H1 (cell line): ENCODE results near the gene PDPK1. TPM values are rescaled to one million over a fixed set of nuclear protein-coding genes. Genes with fewer than 3 reads are reported as not detected.

Experiments
- CTCF ChIA-PET: fragments of 300-600 bp; sonication (Branson Sonifier 250); formaldehyde crosslinking; loops from one replicate; lab custom pipeline; 2021; ENCODE audit not compliant: partially characterized antibody; lab: Charles Lee
- POLR2A ChIA-PET: fragments of 300-600 bp; sonication (Branson Sonifier 250); formaldehyde crosslinking; loops from one replicate; lab custom pipeline; 2021; ENCODE audit warnings: inconsistent platforms; ENCODE audit not compliant: partially characterized antibody; lab: Charles Lee
- DNase-seq, 2 experiments: peaks; one replicate each; pipeline versions ENCODE4 v3.0.0 to v3.0.0-alpha.2; 2010 to 2022; ENCODE audit warnings: low spot score in 2 of 2, low read depth in 1 of 2, mixed read lengths in 1 of 2
- FAIRE-seq: peaks from 2 replicates; lab custom pipeline; 2011; peaks lifted over from hg19 to GRCh38; lab: Jason Lieb, UNC
- H2AFZ ChIP-seq: 2 replicates; pipeline ENCODE4 v1.8.1; 2012; ENCODE audit warnings: low read length, inconsistent platforms
- H2AK5ac ChIP-seq: 2 replicates; pipeline ENCODE4 v1.6.1; 2013; ENCODE audit warnings: low read depth, low read length
- H2BK120ac ChIP-seq: replicated peaks from 2 replicates; pipeline ENCODE3; 2013; ENCODE audit warnings: low read depth, low read length, inconsistent platforms
- H2BK12ac ChIP-seq: 2 replicates; pipeline ENCODE4 v1.6.1; 2013; ENCODE audit warnings: low read depth, low read length
- H2BK15ac ChIP-seq: 2 replicates; pipeline ENCODE4 v1.6.1; 2013; ENCODE audit warnings: low read length
- H2BK20ac ChIP-seq: 2 replicates; pipeline ENCODE4 v1.6.1; 2013; ENCODE audit warnings: low read length
- H2BK5ac ChIP-seq: 2 replicates; pipeline ENCODE4 v1.6.1; 2013; ENCODE audit warnings: low read depth, low read length
- H3K14ac ChIP-seq: 2 replicates; pipeline ENCODE4 v1.6.1; 2013; ENCODE audit warnings: inconsistent platforms; ENCODE audit not compliant: insufficient read length
- H3K18ac ChIP-seq: 2 replicates; pipeline ENCODE4 v1.6.1; 2013; ENCODE audit warnings: low read length; ENCODE audit errors: extremely low read depth
- H3K23ac ChIP-seq: 2 replicates; pipeline ENCODE4 v1.6.1; 2013; ENCODE audit warnings: inconsistent platforms; ENCODE audit not compliant: insufficient read length
- H3K23me2 ChIP-seq: 2 replicates; pipeline ENCODE4 v1.6.1; 2013; ENCODE audit warnings: low read depth, low read length
- H3K27ac ChIP-seq: 2 replicates; pipeline ENCODE4 v1.6.1; 2011; ENCODE audit warnings: low read depth, low read length, inconsistent platforms
- H3K27me3 ChIP-seq, 4 experiments: replicated peaks in 1 of 4; 1 replicate in 1 of 4; 2 replicates in 3 of 4; pipeline versions ENCODE4 v1.6.1 to v1.8.1; 2011 to 2013; ENCODE audit warnings: low read length in 3 of 4, mild to moderate bottlenecking in 3 of 4, inconsistent platforms in 2 of 4, mixed read lengths in 2 of 4, moderate library complexity in 1 of 4; ENCODE audit not compliant: control insufficient read depth in 3 of 4, insufficient read depth in 3 of 4; ENCODE audit errors: extremely low read depth in 1 of 4
- H3K36me3 ChIP-seq, 4 experiments: 2 replicates each; pipeline versions ENCODE4 v1.6.1 to v1.8.1; 2011 to 2013; ENCODE audit warnings: mild to moderate bottlenecking in 4 of 4, low read length in 3 of 4, moderate library complexity in 2 of 4, control low read depth in 1 of 4, inconsistent platforms in 1 of 4; ENCODE audit not compliant: insufficient read depth in 4 of 4, control insufficient read depth in 2 of 4
- H3K4ac ChIP-seq: replicated peaks from 2 replicates; pipeline ENCODE3; 2013; ENCODE audit warnings: low read length, low read depth, mixed read lengths, inconsistent platforms; ENCODE audit not compliant: insufficient read length
- H3K4me1 ChIP-seq, 4 experiments: replicated peaks in 1 of 4; 1 replicate in 1 of 4; 2 replicates in 3 of 4; pipeline versions ENCODE4 v1.6.1 to v1.8.1; 2011 to 2013; ENCODE audit warnings: low read length in 3 of 4, inconsistent platforms in 2 of 4, mixed read lengths in 1 of 4; ENCODE audit not compliant: insufficient read depth in 4 of 4, control insufficient read depth in 3 of 4
- H3K4me2 ChIP-seq, 2 experiments: 2 replicates each; pipeline versions ENCODE4 v1.6.1 to v1.8.1; 2011 to 2013; ENCODE audit warnings: low read depth in 2 of 2, low read length in 2 of 2, control low read depth in 1 of 2, inconsistent platforms in 1 of 2, mild to moderate bottlenecking in 1 of 2; ENCODE audit not compliant: insufficient read depth in 1 of 2
- H3K4me3 ChIP-seq, 4 experiments: fragments of 200-600, 300-600 bp in 1 of 4; sonication (generic), shearing (Covaris generic), sonication (Bioruptor Twin) in 1 of 4; 2 replicates each; pipeline versions ENCODE4 v1.5.1 to v1.8.1; 2011 to 2016; ENCODE audit warnings: low read length in 4 of 4, low read depth in 3 of 4, control low read depth in 2 of 4, inconsistent platforms in 2 of 4, mild to moderate bottlenecking in 2 of 4, mixed read lengths in 1 of 4, moderate library complexity in 1 of 4; ENCODE audit not compliant: insufficient read depth in 2 of 4; ENCODE audit errors: extremely low read depth in 1 of 4
- H3K56ac ChIP-seq: replicated peaks from 2 replicates; pipeline ENCODE3; 2013; ENCODE audit warnings: low read depth, mild to moderate bottlenecking, mixed read lengths, low read length, inconsistent platforms; ENCODE audit not compliant: insufficient read length
- H3K79me1 ChIP-seq: 2 replicates; pipeline ENCODE4 v1.6.1; 2013; ENCODE audit warnings: low read depth, low read length, control low read depth
- H3K79me2 ChIP-seq, 2 experiments: 2 replicates each; pipeline versions ENCODE4 v1.6.1 to v1.8.1; 2012 to 2013; ENCODE audit warnings: low read length in 2 of 2, mild to moderate bottlenecking in 2 of 2, inconsistent platforms in 1 of 2; ENCODE audit not compliant: insufficient read depth in 2 of 2, control insufficient read depth in 1 of 2
- H3K9ac ChIP-seq, 4 experiments: replicated peaks in 1 of 4; 1 replicate in 1 of 4; 2 replicates in 3 of 4; pipeline versions ENCODE4 v1.6.1 to v1.8.1; 2011 to 2013; ENCODE audit warnings: low read depth in 3 of 4, low read length in 3 of 4, control low read depth in 2 of 4, mild to moderate bottlenecking in 2 of 4, moderate library complexity in 2 of 4, inconsistent platforms in 1 of 4; ENCODE audit errors: extremely low read depth in 1 of 4
- H3K9me3 ChIP-seq, 2 experiments: 2 replicates each; pipeline versions ENCODE4 v1.6.1 to v1.8.1; 2012 to 2013; ENCODE audit warnings: mild to moderate bottlenecking in 2 of 2, moderate library complexity in 2 of 2, control low read depth in 1 of 2, inconsistent platforms in 1 of 2, low read depth in 1 of 2, low read length in 1 of 2, mixed read lengths in 1 of 2; ENCODE audit not compliant: insufficient read depth in 2 of 2
- H4K20me1 ChIP-seq, 2 experiments: replicated peaks in 1 of 2; 2 replicates each; pipeline versions ENCODE3 to v1.8.1; 2011 to 2013; ENCODE audit warnings: inconsistent platforms in 2 of 2, low read length in 2 of 2, mild to moderate bottlenecking in 1 of 2; ENCODE audit not compliant: insufficient read depth in 2 of 2, control insufficient read depth in 1 of 2
- H4K5ac ChIP-seq: 2 replicates; pipeline ENCODE4 v1.6.1; 2013; ENCODE audit warnings: low read length, low read depth, mixed read lengths, inconsistent platforms; ENCODE audit not compliant: insufficient read length
- H4K8ac ChIP-seq: 2 replicates; pipeline ENCODE4 v1.8.0; 2013; ENCODE audit warnings: mild to moderate bottlenecking, moderate library complexity, low read length, inconsistent platforms; ENCODE audit not compliant: insufficient read depth; ENCODE audit errors: extremely low read depth
- H4K91ac ChIP-seq: replicated peaks from 2 replicates; pipeline ENCODE3; 2013; ENCODE audit warnings: low read length, mixed read lengths, inconsistent platforms; ENCODE audit not compliant: insufficient read length
- GTF2F1 ChIP-seq: IDR thresholded peaks from 2 replicates; pipeline ENCODE4 v1.6.1; 2012; ENCODE audit warnings: low read depth, low read length, improper control_type of control experiment, borderline replicate concordance
- POU5F1 ChIP-seq: IDR thresholded peaks from 2 replicates; pipeline ENCODE4 v1.6.1; 2011; ENCODE audit warnings: low read depth, mild to moderate bottlenecking, low read length, moderate library complexity
- WGBS, 2 experiments: shearing (Covaris generic) in 1 of 2; methylation state at CpG; one replicate each; pipeline versions ENCODE4 v1.1.6 to v1.1.7; 2013 to 2015; ENCODE audit warnings: low lambda C conversion rate in 2 of 2, mixed read lengths in 2 of 2, inconsistent platforms in 1 of 2, low coverage in 1 of 2, missing lambda C conversion rate in 1 of 2; ENCODE audit not compliant: insufficient replicate concordance in 2 of 2, insufficient coverage in 1 of 2, insufficient read length in 1 of 2; ENCODE audit errors: extremely low coverage in 1 of 2, missing lambda C conversion rate in 1 of 2; 5-methylcytosine and 5-hydroxymethylcytosine counted together
- polyA plus RNA-seq, 7 experiments: library from polyadenylated mRNA; depleted of rRNA in 3 of 7; stranded (reverse) in 5 of 7; unstranded in 2 of 7; fragments of >200 nt in 5 of 7; fragments of 200-250 nt in 2 of 7; gene quantifications; 1 replicate in 5 of 7; 2 replicates in 1 of 7; 4 replicates in 1 of 7; pipeline versions ENCODE4 v1.2.1 to v1.2.3, GENCODE V29; 2011 to 2013; ENCODE audit warnings: missing spikeins in 2 of 7, mixed read lengths in 2 of 7
- total RNA-seq: library from RNA; stranded (reverse); fragmentation: NEBNext Ultra II Directional; extraction: Animal tissue kit (Norgen Biotek cat#: 25700); gene quantifications from 2 replicates; pipeline ENCODE4 v1.2.1, GENCODE V29; 2021

The PDPK1 gene
- total and polyA plus RNA-seq, 2 of the 8 experiments (the other 6 are each of a cell fraction or from before 2014, with no cell fraction given): 17.1 to 27.8 TPM

GRCh38 chr16:2497695-2498484 is 39.9 kb upstream of the PDPK1 start:
- H3K9me3 ChIP-seq: no peaks in the 10 kb centered on the region
- H2BK20ac ChIP-seq: no peak overlapping the region
- H3K4ac ChIP-seq: no peak overlapping the region
- H3K79me2 ChIP-seq: no peaks in the 10 kb centered on the region
- no peak overlapping the region for H3K9ac ChIP-seq
- H4K8ac ChIP-seq: peak overlapping the region; percentile 21; the same call in 1 of the 2 replicates
- H2BK12ac ChIP-seq: no peak overlapping the region
- H3K56ac ChIP-seq: no peak overlapping the region
- DNase-seq: no peak
- H2BK15ac ChIP-seq: no peak overlapping the region
- TF ChIP-seq POU5F1 (no peak), GTF2F1 (no peak)
- TF ChIP-seq, all 59 proteins: peak for 0
- no peak overlapping the region for H4K91ac ChIP-seq
- H3K23me2 ChIP-seq: no peaks in the 10 kb centered on the region
- H3K27me3 ChIP-seq: no peaks in the 10 kb centered on the region; a peak in 1 of 7 replicates
- H2AFZ ChIP-seq: no peak overlapping the region
- no peaks in the 10 kb centered on the region; the same call in 1 of the 2 replicates for H3K79me1 ChIP-seq
- peaks cover 0 to 15% (median 4%) of the 10 kb centered on the region in 4 experiments; a peak in 4 of 8 replicates for H3K36me3 ChIP-seq
- H3K4me3 ChIP-seq: no peak overlapping the region
- ChIA-PET POLR2A (interaction anchor here (1.6 to 2.1 kb wide), 2 partner anchors 16 to 275 kb away, joined by 3 to 5 read pairs; partner anchors contain the start of gene ATP6V0C), CTCF (interaction anchor here (0.5 to 1.3 kb wide), 7 partner anchors 8 to 248 kb away, joined by 3 to 4 read pairs (median 3); partner anchors contain the start of gene ECI1)
- no peak overlapping the region for H4K5ac ChIP-seq
- H3K14ac ChIP-seq: no peak overlapping the region
- H2BK5ac ChIP-seq: no peak overlapping the region
- no peak overlapping the region for H3K27ac ChIP-seq
- FAIRE-seq: no peak
- H3K23ac ChIP-seq: no peak overlapping the region
- no peak overlapping the region for H2BK120ac ChIP-seq
- peaks cover 2 to 6% of the 10 kb centered on the region in 2 experiments for H4K20me1 ChIP-seq
- H3K4me2 ChIP-seq: no peak overlapping the region
- no peak overlapping the region for H2AK5ac ChIP-seq
- no peak overlapping the region for H3K18ac ChIP-seq
- WGBS, 2 experiments: 94% methylated on average over 26 of the region's 26 CpGs; no CpG with 5 or more reads in 1 of the 2 experiments
- H3K4me1 ChIP-seq: peaks cover 0 to 16% (median 9%) of the 10 kb centered on the region in 4 experiments; a peak in 6 of 7 replicates
